Globus pallidus (tissue), 1 donor: Measurements from ENCODE around the gene CC2D1B.
A peak's percentile ranks its signal among the peaks of the same experiment; 100 is the strongest.

Experiments
- DNase-seq: peaks from one replicate; pipeline ENCODE4 v3.0.0-alpha.2; 2015; ENCODE audit warnings: low spot score

Gene CC2D1B

DNA sequence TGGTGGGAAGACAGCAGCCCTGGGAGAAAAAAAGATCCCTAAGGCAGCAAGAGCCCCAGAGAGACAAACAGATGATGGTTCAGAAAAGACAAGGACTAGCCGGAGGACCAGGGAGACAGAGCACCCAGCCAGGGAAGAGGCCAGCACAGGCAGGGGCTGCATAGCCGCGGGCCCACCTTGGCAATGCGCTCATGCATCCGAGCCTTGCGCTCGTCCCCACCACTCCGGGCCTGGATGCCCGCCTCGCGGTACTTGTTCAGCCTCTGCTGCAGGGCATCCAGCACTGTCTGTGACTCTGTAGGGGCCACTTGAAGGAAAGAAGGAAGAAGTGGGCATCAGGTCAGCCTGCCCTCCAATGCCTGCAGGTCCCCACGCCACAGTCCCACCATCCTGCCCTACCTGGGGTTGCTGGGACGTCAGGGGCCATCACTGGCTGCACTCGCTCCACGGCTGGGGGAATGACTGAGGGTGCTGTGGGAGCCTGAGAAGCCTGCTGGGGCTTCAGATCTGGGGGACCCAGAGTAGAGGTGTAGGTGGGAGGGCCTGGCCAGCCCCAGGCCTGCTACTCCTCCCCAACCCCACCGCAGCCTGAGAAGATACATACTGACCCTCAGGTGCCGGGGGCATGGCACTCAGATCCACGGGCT lies 7.0 kb downstream of the CC2D1B start:
- no peak for DNase-seq

DNA sequence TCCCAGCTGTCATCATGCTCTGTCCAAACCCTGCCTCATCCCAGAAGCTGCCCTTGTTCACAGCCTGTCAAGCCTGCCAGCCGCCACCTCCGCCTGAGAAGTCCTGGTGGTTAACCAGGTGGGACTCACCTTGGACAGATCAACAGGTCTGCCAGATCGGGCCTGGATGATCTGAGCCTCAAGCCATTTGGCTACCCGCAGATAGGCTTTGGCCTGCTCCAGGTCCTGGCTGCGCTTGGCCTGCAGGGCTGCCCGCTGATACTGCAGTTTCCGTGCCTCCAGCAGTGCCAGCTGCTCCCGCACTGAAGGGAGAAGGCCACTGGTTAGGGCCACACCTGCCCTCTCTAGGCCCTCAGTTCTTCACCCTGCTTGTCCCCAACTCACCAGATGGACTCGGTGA lies 8.6 kb downstream of the CC2D1B start:
- no peak for DNase-seq

DNA sequence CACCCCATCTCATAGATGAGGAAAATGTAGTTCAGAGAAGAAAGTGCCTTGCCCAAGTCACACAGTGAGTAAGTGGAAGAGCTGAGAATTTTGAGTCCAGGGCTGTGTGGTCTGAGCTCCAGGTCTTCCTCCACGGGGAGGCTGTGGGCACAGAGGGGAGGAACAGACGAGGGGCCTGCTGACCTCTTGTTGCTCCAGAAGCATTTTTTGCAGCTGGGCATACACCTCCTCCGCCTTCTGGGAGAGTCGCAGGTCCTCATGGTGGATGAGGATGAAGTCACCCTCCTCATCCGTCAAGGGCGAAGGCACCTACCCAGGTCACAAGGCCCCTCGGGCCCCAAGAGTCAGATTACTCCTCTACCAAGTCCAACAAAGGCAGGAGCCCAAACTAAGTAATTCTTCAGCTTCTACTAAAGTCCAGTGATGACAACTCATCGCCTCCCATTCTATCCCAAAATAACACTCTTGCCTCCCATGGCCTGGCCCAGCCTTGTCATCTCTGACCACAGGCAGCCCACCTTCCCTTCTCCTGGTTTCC lies 9.1 kb downstream of the CC2D1B start:
- DNase-seq, result no peak

DNA sequence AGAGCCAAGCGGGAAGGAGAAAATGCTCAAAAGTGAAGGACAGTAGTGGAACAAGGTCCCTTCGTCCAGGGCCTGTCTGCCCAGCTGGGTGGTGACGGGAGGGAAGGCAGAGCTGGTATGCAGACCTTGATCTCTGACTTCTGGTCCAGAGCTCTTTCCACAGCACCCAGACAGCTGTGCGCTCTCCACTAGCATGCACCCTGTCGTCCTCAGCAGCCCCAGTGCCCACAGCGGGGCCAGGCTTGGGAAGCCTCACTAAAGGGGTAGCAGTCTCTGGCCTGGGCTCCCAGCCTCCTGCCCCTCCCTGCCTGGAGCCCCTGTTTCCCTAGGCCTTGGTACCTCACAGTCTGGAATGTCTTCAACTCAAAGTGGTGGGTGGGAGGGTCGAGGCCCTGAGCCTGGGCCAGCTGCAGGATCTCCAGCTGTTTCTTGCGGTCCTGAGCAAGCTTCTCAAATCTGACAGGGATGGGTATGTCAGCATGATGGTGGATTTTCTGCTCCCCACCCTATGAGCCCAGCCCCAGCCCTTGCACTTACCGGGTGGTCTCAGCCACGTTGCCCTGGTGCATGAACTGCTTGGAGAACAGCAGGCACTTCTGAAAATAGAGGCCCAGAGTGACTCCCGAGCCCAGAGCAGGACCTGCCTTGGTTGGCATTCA lies 10.0 kb downstream of the CC2D1B start:
- no peak for DNase-seq

DNA sequence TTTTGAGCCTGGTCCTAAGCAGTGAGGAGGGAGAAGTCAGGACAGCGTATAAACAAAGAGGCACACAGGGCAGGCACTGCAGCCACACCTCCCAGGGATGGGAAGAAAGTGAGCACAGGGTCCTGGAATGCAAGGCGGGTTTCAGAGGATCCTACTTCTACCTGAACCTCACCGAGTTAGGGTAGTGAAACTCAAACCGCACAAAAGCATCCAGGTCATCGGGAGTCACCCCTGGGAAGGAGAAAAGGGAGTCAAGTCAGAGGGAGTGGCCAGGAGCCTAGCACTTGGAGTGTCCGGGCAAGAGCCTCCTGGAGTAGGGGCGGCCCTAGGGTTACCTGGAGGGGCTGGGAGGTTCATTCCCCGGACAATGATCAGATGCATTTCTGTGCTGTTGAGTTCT lies 10.6 kb downstream of the CC2D1B start:
- DNase-seq, result no peak

- no peak for DNase-seq
Observed at GRCh38 chr1:52352690-52353089, 13.3 kb downstream of the CC2D1B start.

- DNase-seq, result peak; percentile 60
Observed at GRCh38 chr1:52348704-52349300, 17.2 kb downstream of the CC2D1B start.

- DNase-seq, result no peak
Observed at GRCh38 chr1:52346653-52347052, 19.4 kb downstream of the CC2D1B start.

DNA sequence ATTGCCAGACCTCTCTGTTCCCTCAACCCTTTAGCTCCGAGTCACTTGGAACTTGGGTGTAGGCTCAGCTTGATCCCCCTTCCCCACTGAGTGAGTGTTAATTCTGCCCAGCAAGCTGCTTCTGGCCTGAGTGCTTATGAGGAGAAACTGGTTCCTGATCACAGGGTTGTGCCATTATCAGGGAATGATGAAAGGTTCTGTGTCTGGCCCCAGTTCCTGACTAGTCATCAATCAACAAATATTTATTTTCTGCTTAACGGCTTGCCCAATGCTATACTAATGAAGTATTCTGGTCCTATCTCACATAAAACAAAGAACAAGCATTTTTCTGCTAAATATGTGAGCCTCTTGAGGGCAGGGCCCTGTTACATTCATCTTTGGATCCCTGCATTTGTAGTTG lies 20.8 kb downstream of the CC2D1B start:
- DNase-seq, result no peak

GRCh38 chr1:52343979-52344378 lies 22.0 kb downstream of the CC2D1B start:
- no peak for DNase-seq

- DNase-seq, result no peak
Observed at GRCh38 chr1:52341655-52342260, 24.2 kb downstream of the CC2D1B start.

GRCh38 chr1:52337439-52337838 lies 28.6 kb downstream of the CC2D1B start:
- DNase-seq, result no peak

DNA sequence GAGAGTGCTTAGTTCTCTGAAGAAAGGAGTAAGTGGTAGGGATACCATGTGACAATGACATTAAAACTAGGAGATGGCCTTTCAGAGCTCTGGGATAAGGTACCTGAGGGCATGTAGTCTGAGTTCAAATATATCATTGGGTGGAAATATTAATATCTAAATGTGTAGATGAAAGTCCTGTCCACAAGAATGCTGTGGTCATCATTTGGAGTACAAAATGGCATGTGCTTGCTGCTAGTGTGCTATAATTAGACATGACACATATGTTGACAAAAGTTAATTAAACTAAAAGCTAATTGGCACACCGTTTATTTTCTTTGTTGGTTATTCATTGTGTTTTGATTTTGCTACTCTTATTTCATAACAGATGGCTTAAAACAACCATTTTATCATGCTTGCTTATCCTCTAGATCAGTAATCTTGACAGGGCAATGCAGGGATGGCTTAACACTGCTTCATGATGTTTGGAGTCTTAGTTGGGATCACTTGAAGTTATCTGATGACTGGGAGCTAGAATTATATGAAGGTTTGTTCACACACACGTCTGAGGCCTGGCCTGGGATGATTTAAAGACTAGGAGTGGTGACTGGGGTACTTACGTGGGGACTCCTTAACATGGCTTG lies 31.0 kb downstream of the CC2D1B start:
- no peak for DNase-seq

DNA sequence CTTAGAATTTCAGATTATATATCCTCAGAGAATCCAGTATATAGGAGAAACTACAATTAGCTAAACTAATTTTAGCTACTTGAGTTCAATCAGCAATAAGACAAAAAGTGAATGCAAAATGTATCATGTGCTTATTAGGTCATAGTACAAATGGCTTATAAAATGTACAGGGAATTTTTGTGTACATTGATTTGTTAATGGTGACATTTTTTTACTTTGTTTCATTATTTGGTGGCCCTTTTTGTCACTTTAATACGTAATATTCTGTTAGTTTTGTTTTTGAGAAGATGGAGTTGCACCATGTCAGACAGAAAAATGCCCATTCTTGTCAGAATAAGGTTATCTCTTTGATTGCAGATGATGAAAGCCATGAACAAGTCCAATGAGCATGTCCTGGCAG lies 33.6 kb downstream of the CC2D1B start:
- DNase-seq, result no peak

GRCh38 chr1:52328615-52329014 lies 37.4 kb downstream of the CC2D1B start:
- no peak for DNase-seq

DNA sequence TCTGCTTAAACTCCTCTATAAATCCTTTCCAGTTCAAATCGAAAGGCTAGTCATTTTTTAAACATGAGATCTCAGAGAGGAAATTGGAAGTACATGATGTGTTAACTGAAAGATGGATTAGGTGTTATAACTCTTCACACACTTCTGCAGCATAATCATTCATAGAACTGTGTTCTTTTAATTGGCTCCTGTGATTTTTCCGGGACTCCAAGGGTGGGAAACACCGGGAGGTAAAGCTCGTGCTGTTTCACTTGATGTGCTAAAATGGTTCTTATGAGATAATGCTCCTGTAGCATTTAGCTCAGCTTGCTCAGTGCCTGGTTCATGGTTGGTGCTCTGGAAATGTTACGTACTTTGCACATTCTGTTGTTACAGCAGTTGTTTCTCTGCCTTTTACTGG lies 40.2 kb downstream of the CC2D1B start:
- DNase-seq, result no peak

DNA sequence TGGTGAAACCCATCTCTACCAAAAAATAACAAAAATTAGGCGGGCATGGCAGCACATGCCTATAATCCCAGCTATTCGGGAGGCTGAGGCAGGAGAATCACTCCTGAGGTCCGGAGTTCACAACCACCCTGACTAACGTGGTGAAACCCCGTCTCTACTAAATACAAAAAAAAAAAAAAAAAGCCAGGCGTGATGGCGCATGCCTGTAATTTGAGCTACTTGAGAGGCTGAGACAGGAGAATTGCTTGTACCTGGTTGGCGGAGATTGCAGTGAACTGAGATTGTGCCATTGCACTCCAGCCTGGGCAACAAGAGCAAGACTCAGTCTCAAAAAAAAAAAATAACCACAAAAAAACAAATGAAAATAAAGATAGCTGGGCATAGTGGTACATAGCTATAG lies 42.3 kb downstream of the CC2D1B start:
- DNase-seq, result no peak

DNA sequence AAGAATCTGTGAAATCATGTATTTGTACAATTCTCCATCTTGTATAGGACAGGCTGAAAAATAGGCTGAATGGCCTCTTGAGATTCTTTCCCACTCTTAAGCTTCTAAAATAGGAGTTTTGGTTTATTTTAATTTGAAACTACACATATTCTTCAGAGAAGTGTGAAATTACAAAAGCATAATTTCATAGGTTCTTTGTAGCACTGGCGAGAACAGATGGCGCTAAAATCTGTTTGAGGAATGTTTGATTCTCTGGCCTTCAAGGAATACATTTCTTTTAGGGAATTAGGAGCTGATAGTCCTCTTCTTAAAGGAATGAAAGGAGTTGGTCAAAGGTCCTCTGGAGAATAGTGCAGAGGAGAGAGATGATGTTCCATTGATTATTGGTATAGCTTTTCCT lies 44.9 kb downstream of the CC2D1B start:
- no peak for DNase-seq

DNA sequence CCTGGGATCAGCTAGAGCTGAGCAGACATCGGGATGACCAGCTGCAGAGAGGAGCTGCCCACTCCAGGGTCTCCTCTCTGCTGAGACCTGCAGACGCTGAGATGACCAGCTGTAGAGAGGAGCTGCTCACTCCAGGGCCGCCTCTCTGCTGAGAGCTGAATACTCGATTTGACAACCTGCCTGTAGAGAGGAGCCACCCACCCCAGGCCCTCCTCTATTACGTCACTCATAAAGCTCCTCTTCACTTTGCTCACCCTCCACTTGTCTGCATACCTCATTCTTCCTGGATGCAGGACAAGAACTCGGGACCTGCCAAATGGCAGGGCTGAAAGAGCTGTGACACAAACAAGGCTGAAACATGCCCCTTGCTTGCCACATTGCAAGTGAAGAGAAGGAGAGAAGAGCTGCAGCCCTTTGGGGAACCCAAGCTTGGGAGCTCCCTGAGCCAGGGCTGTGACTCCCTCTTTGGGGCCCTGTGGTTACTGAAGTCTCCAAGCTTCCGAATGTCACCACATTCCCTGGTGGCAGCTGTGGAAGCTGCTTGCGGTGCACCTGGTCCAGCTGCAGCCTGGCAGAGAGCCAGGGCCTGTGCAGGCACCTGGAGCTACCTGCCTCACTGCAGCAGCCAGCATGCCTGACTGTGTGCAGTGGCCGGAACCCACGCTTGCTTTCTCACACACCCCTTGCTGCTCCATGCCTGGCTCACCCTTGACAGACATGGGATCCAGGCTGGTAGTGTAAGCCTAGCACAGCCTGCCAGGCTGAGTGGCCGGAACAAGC lies 59.6 kb downstream of the CC2D1B start:
- DNase-seq, result no peak

DNA sequence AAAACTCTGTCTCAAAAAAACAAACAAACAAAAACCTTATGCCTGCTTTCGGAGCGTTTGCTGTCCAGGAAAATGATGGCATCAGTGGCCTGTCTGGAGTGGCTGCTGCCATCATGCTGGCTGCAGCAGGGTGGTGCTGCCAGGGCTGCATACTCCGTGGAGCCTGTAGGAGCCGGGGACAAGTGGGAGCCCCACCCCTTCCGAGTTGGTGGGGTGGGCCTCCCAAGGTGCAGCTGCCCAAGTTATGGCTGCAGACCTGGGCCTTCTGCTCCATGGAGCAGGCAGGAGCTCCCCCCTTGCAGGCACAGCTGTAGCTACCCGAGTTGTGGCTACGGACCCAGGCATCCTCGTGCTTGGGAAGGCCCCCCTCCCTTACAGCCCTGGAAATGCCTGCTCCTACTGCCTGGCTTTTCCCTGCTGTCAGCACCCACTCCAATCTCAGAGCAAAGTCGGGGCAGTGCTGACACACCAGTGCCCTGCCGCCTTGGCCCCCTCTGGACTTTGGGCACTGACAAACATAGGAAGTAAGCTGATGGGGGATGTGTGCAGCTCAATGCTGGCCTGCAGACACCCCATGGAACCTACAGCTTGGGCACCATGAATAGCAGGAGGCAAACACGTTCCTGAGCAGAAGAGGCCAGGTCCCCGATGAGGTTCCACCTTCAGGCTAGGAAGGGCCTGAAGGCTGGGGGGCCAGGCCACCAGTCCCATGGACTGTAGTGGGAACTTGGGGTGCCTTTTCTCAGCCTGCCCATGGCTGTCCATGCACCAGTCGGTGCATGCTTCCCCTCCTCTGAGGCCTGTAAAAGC lies 60.4 kb downstream of the CC2D1B start:
- no peak for DNase-seq
